NB4 (cell line): Measurements from ENCODE around the gene GDNF.

Experiments
- CTCF ChIP-seq: IDR thresholded peaks from one replicate; pipeline ENCODE4 v1.5.1; 2012; ENCODE audit warnings: low read depth, low read length
- MYC ChIP-seq: IDR thresholded peaks from 2 replicates; pipeline ENCODE4 v1.6.1; 2011; ENCODE audit warnings: low read depth, low read length

GRCh38 chr5:37851305-37851704, 11.5 kb upstream of the GDNF start:
- no peak for TF ChIP-seq CTCF
- TF ChIP-seq MYC = no peak
